Erythroblast (primary cell): ENCODE data around the gene CLIC4.

Source experiments
- GATA1 ChIP-seq: IDR thresholded peaks from 2 replicates; pipeline ENCODE4 v1.6.1; 2011; ENCODE audit warnings: low read depth, mild to moderate bottlenecking, control low read depth, low read length, moderate library complexity
- POLR2A ChIP-seq: IDR thresholded peaks from 2 replicates; pipeline ENCODE4 v1.6.1; 2011; ENCODE audit warnings: mild to moderate bottlenecking, low read length

DNA sequence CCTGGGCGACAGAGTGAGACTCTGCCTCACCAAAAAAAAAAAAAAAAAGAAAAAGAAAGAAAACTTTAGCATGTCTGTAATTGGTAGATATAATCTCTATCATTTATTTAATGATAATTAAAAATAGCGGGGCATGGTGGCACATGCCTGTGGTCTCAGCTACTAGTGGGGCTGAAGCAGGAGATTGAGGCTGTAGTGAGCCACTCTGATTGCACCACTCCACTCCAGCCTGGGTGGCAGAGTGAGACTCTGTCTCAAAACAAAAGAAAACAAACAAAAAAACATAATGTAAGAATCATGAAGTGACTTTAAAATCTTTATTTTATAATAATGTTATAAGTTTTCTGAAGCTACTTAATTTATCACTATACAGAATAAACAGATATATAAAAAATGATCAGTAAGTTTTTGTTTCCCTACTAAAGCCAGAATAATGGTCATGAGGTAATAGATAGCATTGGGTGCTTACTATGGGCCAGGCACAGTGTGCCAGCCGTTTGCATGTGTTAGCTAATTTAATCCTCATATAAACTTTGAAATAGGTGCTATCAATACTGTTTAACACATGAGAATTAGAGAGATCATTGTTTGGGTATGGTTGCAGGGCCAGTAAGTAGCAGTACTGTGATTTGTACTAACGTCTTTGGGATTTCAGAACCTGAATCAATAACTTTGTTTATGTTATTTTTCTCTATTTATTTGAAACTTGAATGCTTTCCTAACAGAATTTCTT lies 23.8 kb downstream of the CLIC4 start:
- TF ChIP-seq POLR2A (no peak), GATA1 (no peak)
